ENCODE measurements around the gene CPXM2. TPM values are rescaled to one million over a fixed set of nuclear protein-coding genes. Genes with fewer than 3 reads are reported as not detected.

Gene CPXM2
- polyA plus RNA-seq, 1 experiment, result 14.4 TPM

DNA sequence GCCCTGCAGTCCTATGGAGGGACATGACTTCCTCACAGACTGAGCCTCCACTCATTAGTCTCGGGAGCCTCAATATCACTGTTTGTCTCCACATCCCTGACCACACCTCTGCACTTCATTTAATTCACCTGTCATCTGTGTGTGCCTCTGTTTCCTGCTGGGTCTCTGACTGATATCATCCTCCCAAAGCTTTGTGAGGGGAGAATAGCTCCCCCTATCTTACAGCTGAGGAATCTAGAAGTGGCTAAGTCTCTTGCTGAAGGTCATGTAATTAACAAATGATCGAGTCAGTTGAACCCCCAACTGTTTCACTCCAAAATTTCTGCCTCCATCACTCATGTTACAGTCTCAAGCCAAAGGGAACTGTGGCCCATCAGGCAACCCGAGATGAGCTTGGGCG, 5.5 kb upstream of the CPXM2 start:
- ChIA-PET POLR2A (no interaction called here), CTCF (interaction anchor here (1.0 to 1.6 kb wide), 4 partner anchors 8 to 315 kb away, joined by 3 to 4 read pairs (median 4); no protein-coding TSS in a partner anchor)
- DNase-seq (ENCODE audit: low read depth), result no peak
- TF ChIP-seq, protein P1, sequence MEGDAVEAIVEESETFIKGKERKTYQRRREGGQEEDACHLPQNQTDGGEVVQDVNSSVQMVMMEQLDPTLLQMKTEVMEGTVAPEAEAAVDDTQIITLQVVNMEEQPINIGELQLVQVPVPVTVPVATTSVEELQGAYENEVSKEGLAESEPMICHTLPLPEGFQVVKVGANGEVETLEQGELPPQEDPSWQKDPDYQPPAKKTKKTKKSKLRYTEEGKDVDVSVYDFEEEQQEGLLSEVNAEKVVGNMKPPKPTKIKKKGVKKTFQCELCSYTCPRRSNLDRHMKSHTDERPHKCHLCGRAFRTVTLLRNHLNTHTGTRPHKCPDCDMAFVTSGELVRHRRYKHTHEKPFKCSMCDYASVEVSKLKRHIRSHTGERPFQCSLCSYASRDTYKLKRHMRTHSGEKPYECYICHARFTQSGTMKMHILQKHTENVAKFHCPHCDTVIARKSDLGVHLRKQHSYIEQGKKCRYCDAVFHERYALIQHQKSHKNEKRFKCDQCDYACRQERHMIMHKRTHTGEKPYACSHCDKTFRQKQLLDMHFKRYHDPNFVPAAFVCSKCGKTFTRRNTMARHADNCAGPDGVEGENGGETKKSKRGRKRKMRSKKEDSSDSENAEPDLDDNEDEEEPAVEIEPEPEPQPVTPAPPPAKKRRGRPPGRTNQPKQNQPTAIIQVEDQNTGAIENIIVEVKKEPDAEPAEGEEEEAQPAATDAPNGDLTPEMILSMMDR (IDR thresholded peaks at IDR 0.05; ENCODE audit: insufficient read depth, low read depth, low read length), result peak; percentile 17; the same call in 1 of the 2 replicates
- Histone ChIP-seq H3K4me3 (ENCODE audit: low read depth, low read length) (no peak overlapping the region), H3K36me3 (ENCODE audit: control insufficient read depth, insufficient read depth, low read length) (no peaks in the 10 kb centered on the region), H3K27me3 (ENCODE audit: control insufficient read depth, insufficient read depth, low read length) (no peaks in the 10 kb centered on the region; the same call in 1 of the 2 replicates)

DNA sequence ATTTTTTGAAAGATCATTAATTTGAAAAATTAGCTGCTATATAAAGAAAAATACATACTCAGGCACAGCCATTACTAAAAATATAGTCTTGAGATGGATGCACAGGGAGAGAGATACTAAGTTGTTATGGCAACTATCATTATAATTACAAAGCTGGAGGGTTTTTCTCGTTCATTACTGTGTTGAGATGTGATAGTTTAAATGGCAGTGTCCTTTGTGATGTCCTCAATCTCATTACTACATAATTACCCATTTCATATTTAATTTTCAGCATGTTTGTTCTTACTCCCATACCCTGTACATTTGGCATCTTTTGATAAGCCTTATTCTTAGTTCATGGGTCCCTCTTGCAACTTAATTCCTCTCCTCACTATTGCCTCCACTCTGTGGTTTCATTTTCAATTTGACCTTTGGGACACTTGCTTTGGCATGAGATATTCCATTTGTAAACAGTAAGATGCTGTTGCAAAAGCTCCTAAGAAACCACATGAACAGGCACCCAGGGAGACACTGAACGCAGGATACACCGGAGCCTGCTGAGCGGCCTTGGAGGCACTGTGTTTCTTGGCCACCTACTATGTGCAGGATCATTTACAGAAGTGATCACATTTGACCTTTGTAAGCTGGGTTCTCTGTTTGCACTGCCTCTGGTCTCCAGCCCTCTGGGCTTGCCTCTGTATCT, 4.8 kb upstream of the CPXM2 start:
- Histone ChIP-seq H3K36me3 (ENCODE audit: control insufficient read depth, insufficient read depth, low read length) (no peaks in the 10 kb centered on the region), H3K4me3 (ENCODE audit: low read depth, low read length) (no peak overlapping the region), H3K27me3 (ENCODE audit: control insufficient read depth, insufficient read depth, low read length) (no peaks in the 10 kb centered on the region; the same call in 1 of the 2 replicates)
- TF ChIP-seq, protein P1 (IDR thresholded peaks at IDR 0.05; ENCODE audit: insufficient read depth, low read depth, low read length), result no peak
- no peak for DNase-seq (ENCODE audit: low read depth)
- CTCF ChIA-PET, result interaction anchor here (0.8 to 1.6 kb wide), 5 partner anchors 9 to 314 kb away, joined by 3 to 5 read pairs (median 4); no protein-coding TSS in a partner anchor
- POLR2A ChIA-PET, result no interaction called here

DNA sequence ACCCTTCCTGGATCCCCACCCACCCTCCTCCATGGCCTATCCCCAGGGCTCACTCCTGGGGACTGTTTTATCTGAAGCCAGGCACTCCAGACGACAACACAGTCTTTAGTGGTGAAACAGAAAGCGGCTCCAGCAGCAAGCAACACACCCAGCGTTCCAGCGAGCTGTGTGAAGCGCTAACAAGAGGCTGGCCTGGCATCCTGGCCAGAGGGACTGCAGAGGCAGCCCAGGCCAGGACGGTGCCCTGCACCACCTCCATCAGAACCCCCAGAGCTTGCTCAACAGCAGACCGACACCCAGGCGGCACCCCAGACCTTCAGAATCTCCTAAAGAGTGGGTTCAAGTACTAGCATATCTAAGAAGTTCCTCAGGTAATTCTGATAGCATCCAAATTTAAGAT, 2.0 kb upstream of the CPXM2 start:
- Histone ChIP-seq H3K4me3 (ENCODE audit: low read depth, low read length) (no peak overlapping the region), H3K36me3 (ENCODE audit: control insufficient read depth, insufficient read depth, low read length) (no peaks in the 10 kb centered on the region), H3K27me3 (ENCODE audit: control insufficient read depth, insufficient read depth, low read length) (no peaks in the 10 kb centered on the region; the same call in 1 of the 2 replicates)
- CTCF ChIA-PET, result no interaction called here
- POLR2A ChIA-PET, result no interaction called here
- DNase-seq (ENCODE audit: low read depth), result no peak
- TF ChIP-seq, protein P1 (IDR thresholded peaks at IDR 0.05; ENCODE audit: insufficient read depth, low read depth, low read length), result no peak

- Histone ChIP-seq H3K36me3 (ENCODE audit: control insufficient read depth, insufficient read depth, low read length) (no peaks in the 10 kb centered on the region), H3K27me3 (ENCODE audit: control insufficient read depth, insufficient read depth, low read length) (no peaks in the 10 kb centered on the region; the same call in 1 of the 2 replicates), H3K4me3 (ENCODE audit: low read depth, low read length) (peak overlapping the region; percentile 40)
- TF ChIP-seq, protein P1 (IDR thresholded peaks at IDR 0.05; ENCODE audit: insufficient read depth, low read depth, low read length), result no peak
- ChIA-PET CTCF (no interaction called here), POLR2A (no interaction called here)
- no peak for DNase-seq (ENCODE audit: low read depth)
These were observed 857 bp downstream of the CPXM2 start for GRCh38 chr10:123890756-123891143.

GRCh38 chr10:123890226-123890625, 1.4 kb downstream of the CPXM2 start:
- no peaks in the 10 kb centered on the region for H3K36me3 ChIP-seq (ENCODE audit: control insufficient read depth, insufficient read depth, low read length)
- TF ChIP-seq, protein P1 (IDR thresholded peaks at IDR 0.05; ENCODE audit: insufficient read depth, low read depth, low read length), result no peak
- no peak for DNase-seq (ENCODE audit: low read depth)
- POLR2A ChIA-PET, result no interaction called here
- H3K27me3 ChIP-seq (ENCODE audit: control insufficient read depth, insufficient read depth, low read length), result no peaks in the 10 kb centered on the region; the same call in 1 of the 2 replicates
- CTCF ChIA-PET, result interaction anchor here (0.7 kb wide), 1 partner anchor 143 kb away, joined by 3 read pairs; no protein-coding TSS in a partner anchor
- H3K4me3 ChIP-seq (ENCODE audit: low read depth, low read length), result peak overlapping the region; percentile 40

All from BJ (cell line).